GM12873 (cell line): ENCODE results near the gene SCN10A.

Experiments used
- CTCF ChIP-seq: IDR thresholded peaks from 2 replicates; pipeline ENCODE4 v1.5.1; 2012; ENCODE audit warnings: low read depth, mild to moderate bottlenecking, moderate library complexity, low read length, control low read depth; ENCODE audit not compliant: insufficient read depth; ENCODE audit errors: missing control alignments

Gene SCN10A

GRCh38 chr3:38722781-38723568 lies 93.0 kb downstream of the SCN10A start:
- TF ChIP-seq CTCF: no peak

GRCh38 chr3:38721207-38721772 lies 94.7 kb downstream of the SCN10A start:
- no peak for TF ChIP-seq CTCF

- TF ChIP-seq CTCF: no peak
These were observed 95.6 kb downstream of the SCN10A start for GRCh38 chr3:38720465-38720864.

GRCh38 chr3:38717355-38718240 lies 98.4 kb downstream of the SCN10A start:
- no peak for TF ChIP-seq CTCF

GRCh38 chr3:38713121-38713520 lies 102.9 kb downstream of the SCN10A start:
- no peak for TF ChIP-seq CTCF

- TF ChIP-seq CTCF: no peak
These were observed 104.7 kb downstream of the SCN10A start for GRCh38 chr3:38711321-38711720.

GRCh38 chr3:38707730-38708129 lies 108.3 kb downstream of the SCN10A start:
- TF ChIP-seq CTCF: peak; percentile 57
